ENCODE data around the gene OCA2. TPM values are rescaled to one million over a fixed set of nuclear protein-coding genes. Genes with fewer than 3 reads are reported as not detected.

Gene OCA2
- total RNA-seq, 1 donor from 2014 or later = 1.0 TPM

DNA sequence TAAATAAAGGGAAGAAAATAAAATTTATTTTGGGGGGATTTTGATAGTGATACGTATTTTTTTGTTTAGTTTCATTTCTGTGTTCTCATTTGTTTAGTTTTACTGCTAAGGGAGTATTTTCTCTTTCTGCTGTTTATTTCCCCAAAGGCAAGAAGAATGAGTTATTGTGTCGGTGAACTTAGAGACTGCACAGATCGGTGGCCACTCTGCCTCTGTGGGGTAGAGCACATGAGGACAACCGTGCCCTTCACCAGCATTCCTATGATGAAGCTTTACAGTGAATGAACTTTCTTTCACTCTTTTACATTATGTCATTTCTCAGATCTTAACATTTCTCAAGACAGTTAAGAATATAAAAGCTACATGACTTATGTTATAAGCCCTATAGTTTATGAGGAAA, 214.4 kb downstream of the OCA2 start:
- H3K27me3 Mint-ChIP-seq (ENCODE audit: low read depth) = peaks cover 2% of the 10 kb centered on the region
- H3K4me1 Mint-ChIP-seq = no peaks in the 10 kb centered on the region
- TF ChIP-seq, protein P1, sequence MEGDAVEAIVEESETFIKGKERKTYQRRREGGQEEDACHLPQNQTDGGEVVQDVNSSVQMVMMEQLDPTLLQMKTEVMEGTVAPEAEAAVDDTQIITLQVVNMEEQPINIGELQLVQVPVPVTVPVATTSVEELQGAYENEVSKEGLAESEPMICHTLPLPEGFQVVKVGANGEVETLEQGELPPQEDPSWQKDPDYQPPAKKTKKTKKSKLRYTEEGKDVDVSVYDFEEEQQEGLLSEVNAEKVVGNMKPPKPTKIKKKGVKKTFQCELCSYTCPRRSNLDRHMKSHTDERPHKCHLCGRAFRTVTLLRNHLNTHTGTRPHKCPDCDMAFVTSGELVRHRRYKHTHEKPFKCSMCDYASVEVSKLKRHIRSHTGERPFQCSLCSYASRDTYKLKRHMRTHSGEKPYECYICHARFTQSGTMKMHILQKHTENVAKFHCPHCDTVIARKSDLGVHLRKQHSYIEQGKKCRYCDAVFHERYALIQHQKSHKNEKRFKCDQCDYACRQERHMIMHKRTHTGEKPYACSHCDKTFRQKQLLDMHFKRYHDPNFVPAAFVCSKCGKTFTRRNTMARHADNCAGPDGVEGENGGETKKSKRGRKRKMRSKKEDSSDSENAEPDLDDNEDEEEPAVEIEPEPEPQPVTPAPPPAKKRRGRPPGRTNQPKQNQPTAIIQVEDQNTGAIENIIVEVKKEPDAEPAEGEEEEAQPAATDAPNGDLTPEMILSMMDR (IDR thresholded peaks at IDR 0.05; ENCODE audit: unreplicated experiment) = no peak
- no peak overlapping the region for H3K27ac Mint-ChIP-seq
- H3K36me3 Mint-ChIP-seq = no peaks in the 10 kb centered on the region
- H3K4me3 Mint-ChIP-seq = no peak overlapping the region
- peaks cover 55% of the 10 kb centered on the region for H3K9me3 Mint-ChIP-seq
- no peak for DNase-seq (ENCODE audit: low spot score in 2 of 2, unreplicated experiment in 2 of 2)

DNA sequence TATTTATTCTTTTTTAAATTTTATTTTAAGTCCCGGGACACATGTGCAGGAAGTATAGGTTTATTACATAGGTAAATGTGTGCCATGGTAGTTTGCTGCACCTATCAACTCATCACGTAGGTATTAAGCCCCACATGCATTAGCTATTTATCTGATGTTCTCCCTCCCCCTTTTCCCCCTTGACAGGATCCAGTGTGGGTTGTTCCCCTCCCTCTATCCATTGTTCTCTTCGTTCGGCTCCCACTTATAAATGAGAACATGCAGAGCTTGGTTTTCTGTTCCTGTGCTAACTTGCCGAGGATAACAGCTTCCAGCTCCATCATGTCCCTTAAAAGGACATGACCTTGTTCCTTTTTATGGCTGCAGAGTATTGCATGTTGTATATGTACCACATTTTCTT, 220.3 kb downstream of the OCA2 start:
- Mint-ChIP-seq H3K36me3 (no peaks in the 10 kb centered on the region), H3K27ac (no peak overlapping the region), H3K27me3 (ENCODE audit: low read depth) (peaks cover 2% of the 10 kb centered on the region), H3K4me1 (no peaks in the 10 kb centered on the region), H3K9me3 (peaks cover 25% of the 10 kb centered on the region), H3K4me3 (no peak overlapping the region)
- DNase-seq (ENCODE audit: low spot score in 2 of 2, unreplicated experiment in 2 of 2) = no peak
- TF ChIP-seq, protein P1 (IDR thresholded peaks at IDR 0.05; ENCODE audit: unreplicated experiment) = no peak

DNA sequence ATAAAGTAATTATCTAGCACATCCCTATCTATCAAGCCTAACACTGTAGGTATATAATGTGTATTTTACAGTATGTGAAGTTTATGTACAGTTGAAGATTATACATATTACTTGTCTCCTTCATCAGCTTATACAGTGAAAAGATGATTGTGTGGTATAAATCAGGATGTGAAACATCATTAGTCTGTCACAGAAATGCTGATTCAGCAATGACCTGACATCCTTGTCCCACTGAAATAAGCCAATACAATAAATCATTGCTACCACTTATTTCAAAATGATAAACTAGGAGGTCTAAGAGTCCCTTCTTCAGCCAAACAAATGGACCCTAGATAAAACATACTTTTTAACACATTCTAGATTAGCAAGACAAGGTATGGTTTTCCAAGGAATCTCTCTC, 225.3 kb downstream of the OCA2 start:
- TF ChIP-seq, protein P1 (IDR thresholded peaks at IDR 0.05; ENCODE audit: unreplicated experiment) = no peak
- no peaks in the 10 kb centered on the region for H3K9me3 Mint-ChIP-seq
- no peak overlapping the region for H3K4me3 Mint-ChIP-seq
- H3K4me1 Mint-ChIP-seq = no peaks in the 10 kb centered on the region
- H3K27me3 Mint-ChIP-seq (ENCODE audit: low read depth) = no peaks in the 10 kb centered on the region
- no peak overlapping the region for H3K27ac Mint-ChIP-seq
- no peaks in the 10 kb centered on the region for H3K36me3 Mint-ChIP-seq
- no peak for DNase-seq (ENCODE audit: low spot score in 2 of 2, unreplicated experiment in 2 of 2)

DNA sequence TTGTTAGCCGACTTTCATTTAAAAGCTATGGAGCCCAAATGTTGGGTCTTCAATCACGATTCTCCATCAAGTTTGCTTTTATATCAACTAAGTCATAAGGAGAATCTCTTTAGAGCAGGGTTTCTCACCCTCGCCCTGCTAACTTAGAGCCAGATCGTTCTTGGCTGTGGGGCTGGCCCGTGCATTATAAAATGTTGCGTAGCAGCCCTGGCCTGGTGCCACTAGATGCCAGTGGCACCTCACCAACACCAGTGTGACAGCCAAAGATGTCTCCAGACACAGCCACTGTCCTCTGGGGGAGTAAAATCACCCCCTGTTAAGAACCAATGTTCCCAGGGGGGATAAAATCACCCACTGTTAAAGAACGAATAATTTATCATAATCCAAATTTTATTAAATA, 226.1 kb downstream of the OCA2 start:
- no peaks in the 10 kb centered on the region for H3K27me3 Mint-ChIP-seq (ENCODE audit: low read depth)
- TF ChIP-seq, protein P1 (IDR thresholded peaks at IDR 0.05; ENCODE audit: unreplicated experiment) = no peak
- H3K36me3 Mint-ChIP-seq = no peaks in the 10 kb centered on the region
- H3K27ac Mint-ChIP-seq = no peak overlapping the region
- no peak overlapping the region for H3K4me3 Mint-ChIP-seq
- no peaks in the 10 kb centered on the region for H3K9me3 Mint-ChIP-seq
- no peaks in the 10 kb centered on the region for H3K4me1 Mint-ChIP-seq
- no peak for DNase-seq (ENCODE audit: low spot score in 2 of 2, unreplicated experiment in 2 of 2)

DNA sequence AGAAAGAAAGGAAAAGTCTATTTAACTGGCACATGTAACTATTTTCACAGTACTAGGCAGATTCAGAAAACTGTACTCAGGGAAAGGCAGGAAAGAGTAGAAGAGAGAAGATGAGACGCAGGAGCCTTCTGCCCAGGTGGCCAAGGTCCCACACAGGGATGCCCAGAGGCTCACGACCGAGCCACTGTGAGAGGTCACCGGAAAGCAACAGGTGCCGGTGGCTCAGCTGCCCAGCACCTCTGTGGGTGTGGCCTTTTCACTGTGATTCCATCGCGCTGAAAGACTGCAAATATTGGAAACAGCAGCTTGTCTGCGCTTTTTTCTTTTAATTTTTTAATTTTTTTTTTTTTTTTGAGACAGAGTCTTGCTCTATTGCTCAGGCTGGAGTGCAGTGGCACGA, 226.8 kb downstream of the OCA2 start:
- DNase-seq (ENCODE audit: low spot score in 2 of 2, unreplicated experiment in 2 of 2) = no peak
- Mint-ChIP-seq H3K4me1 (no peaks in the 10 kb centered on the region), H3K36me3 (no peaks in the 10 kb centered on the region), H3K27me3 (ENCODE audit: low read depth) (no peaks in the 10 kb centered on the region), H3K9me3 (no peaks in the 10 kb centered on the region), H3K27ac (no peak overlapping the region), H3K4me3 (no peak overlapping the region)
- TF ChIP-seq, protein P1 (IDR thresholded peaks at IDR 0.05; ENCODE audit: unreplicated experiment) = no peak

DNA sequence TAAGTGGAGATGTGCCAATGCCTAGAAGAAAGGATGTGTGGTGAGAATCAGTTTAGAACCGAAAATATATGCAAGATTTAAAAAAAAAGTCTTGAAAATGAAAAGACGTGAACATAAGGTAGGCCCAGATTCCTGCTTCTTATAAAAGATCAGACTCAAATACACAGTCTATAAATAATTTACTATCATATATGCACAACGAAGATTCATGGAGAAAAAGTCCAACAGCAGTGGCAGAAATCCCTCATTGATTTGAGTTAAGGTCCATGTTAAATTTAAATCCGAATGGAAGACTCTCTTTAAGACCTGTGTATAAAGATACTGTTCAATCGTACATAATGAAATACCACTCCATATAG, 227.2 kb downstream of the OCA2 start:
- no peaks in the 10 kb centered on the region for H3K9me3 Mint-ChIP-seq
- no peaks in the 10 kb centered on the region for H3K4me1 Mint-ChIP-seq
- no peaks in the 10 kb centered on the region for H3K36me3 Mint-ChIP-seq
- TF ChIP-seq, protein P1 (IDR thresholded peaks at IDR 0.05; ENCODE audit: unreplicated experiment) = no peak
- no peak for DNase-seq (ENCODE audit: low spot score in 2 of 2, unreplicated experiment in 2 of 2)
- H3K4me3 Mint-ChIP-seq = no peak overlapping the region
- H3K27ac Mint-ChIP-seq = no peak overlapping the region
- no peaks in the 10 kb centered on the region for H3K27me3 Mint-ChIP-seq (ENCODE audit: low read depth)

Measured in mesothelial cell of epicardium (in vitro differentiated cells).